Right atrium auricular region (tissue), 2 donors: ENCODE data around the gene NUBPL. TPM values are rescaled to one million over a fixed set of nuclear protein-coding genes. Genes with fewer than 3 reads are reported as not detected.
"Not testable (repeated sequence)": the region's sequence is repeated elsewhere in the genome, so short reads cannot be mapped to it uniquely, and the experiment has no call there.

ENCODE experiments used
- DNase-seq: peaks from one replicate; pipeline ENCODE4 v3.0.0-alpha.2; 2019; ENCODE audit warnings: low spot score
- H3K27ac ChIP-seq, 2 donors: fragments of 200-600 bp; sonication (generic); 1 replicate in 1 of 2; 2 replicates in 1 of 2; pipeline ENCODE4 v1.5.1; 2016 to 2019
- H3K27me3 ChIP-seq, 2 donors: fragments of 200-600 bp; sonication (generic); one replicate each; pipeline versions ENCODE4 v1.5.1 to v1.6.0; 2017 to 2019
- H3K36me3 ChIP-seq: fragments of 200-600 bp; sonication (generic); one replicate; pipeline ENCODE4 v1.5.1; 2016
- H3K4me1 ChIP-seq, 2 donors: fragments of 200-600 bp; sonication (generic); one replicate each; pipeline versions ENCODE4 v1.5.1 to v1.6.0; 2017 to 2019
- H3K4me3 ChIP-seq, 2 donors: fragments of 200-600 bp; sonication (generic); 1 replicate in 1 of 2; 2 replicates in 1 of 2; pipeline ENCODE4 v1.5.1; 2017 to 2019; ENCODE audit warnings: mild to moderate bottlenecking in 1 of 2, moderate library complexity in 1 of 2
- H3K9me3 ChIP-seq, 2 donors: fragments of 200-600 bp; sonication (generic); one replicate each; pipeline ENCODE4 v1.5.1; 2019
- CTCF ChIP-seq, 2 donors: fragments of 200-600 bp; sonication (generic); IDR thresholded peaks; one replicate each; pipeline ENCODE4 v1.5.1; 2019; ENCODE audit warnings: antibody characterized with exemption in 2 of 2
- total RNA-seq, 2 donors: library from RNA; depleted of rRNA; stranded (reverse); fragments of >200 nt; gene quantifications; one replicate each; pipeline ENCODE4 v1.1.0, GENCODE V29; 2016

NUBPL gene
- total RNA-seq, 2 donors from 2014 or later, result 10.7 to 17.8 TPM

GRCh38 chr14:31802838-31803237, 241.6 kb downstream of the NUBPL start:
- H3K36me3 ChIP-seq, result no peaks in the 10 kb centered on the region
- no peak overlapping the region for H3K27ac ChIP-seq
- no peaks in the 10 kb centered on the region for H3K4me1 ChIP-seq
- H3K27me3 ChIP-seq, result no peaks in the 10 kb centered on the region
- H3K9me3 ChIP-seq, result peaks cover 0 to 6% of the 10 kb centered on the region in 2 donors
- H3K4me3 ChIP-seq, result no peak overlapping the region
- no peak for DNase-seq
- TF ChIP-seq CTCF (IDR thresholded peaks at IDR 0.05), result no peak

- Histone ChIP-seq H3K27me3 (no peaks in the 10 kb centered on the region), H3K4me1 (no peaks in the 10 kb centered on the region), H3K27ac (no peak overlapping the region), H3K36me3 (no peaks in the 10 kb centered on the region), H3K4me3 (no peak overlapping the region), H3K9me3 (peaks cover 0 to 15% of the 10 kb centered on the region in 2 donors)
- TF ChIP-seq CTCF (IDR thresholded peaks at IDR 0.05), result no peak
- no peak for DNase-seq
Measured at GRCh38 chr14:31806249-31806648, 245.0 kb downstream of the NUBPL start.

- H3K27ac ChIP-seq, H3K36me3 ChIP-seq, H3K27me3 ChIP-seq, H3K4me3 ChIP-seq, DNase-seq, H3K4me1 ChIP-seq: not testable (repeated sequence)
- H3K9me3 ChIP-seq, result peaks cover 0 to 16% of the 10 kb centered on the region in 2 donors
Measured at GRCh38 chr14:31811693-31812628, 250.8 kb downstream of the NUBPL start.

GRCh38 chr14:31813724-31814490, 252.7 kb downstream of the NUBPL start:
- not testable (repeated sequence) for H3K27ac ChIP-seq, H3K27me3 ChIP-seq, H3K36me3 ChIP-seq, DNase-seq, H3K4me1 ChIP-seq, H3K4me3 ChIP-seq
- peaks cover 0 to 16% of the 10 kb centered on the region in 2 donors for H3K9me3 ChIP-seq

GRCh38 chr14:31819281-31819680, 258.1 kb downstream of the NUBPL start:
- TF ChIP-seq CTCF (IDR thresholded peaks at IDR 0.05), result no peak
- Histone ChIP-seq H3K9me3 (no peaks in the 10 kb centered on the region), H3K27ac (no peak overlapping the region), H3K27me3 (no peaks in the 10 kb centered on the region), H3K4me3 (no peak overlapping the region), H3K36me3 (no peaks in the 10 kb centered on the region), H3K4me1 (peaks cover 0 to 4% of the 10 kb centered on the region in 2 donors)
- DNase-seq, result no peak

GRCh38 chr14:31825459-31825858, 264.3 kb downstream of the NUBPL start:
- H3K9me3 ChIP-seq, result no peaks in the 10 kb centered on the region

More at GRCh38 chr14:31825459-31825858, 264.3 kb downstream of the NUBPL start:
- H3K36me3 ChIP-seq, result no peaks in the 10 kb centered on the region
- no peak overlapping the region for H3K4me3 ChIP-seq
- DNase-seq, result no peak
- no peak overlapping the region for H3K27ac ChIP-seq
- H3K27me3 ChIP-seq, result no peaks in the 10 kb centered on the region
- TF ChIP-seq CTCF (IDR thresholded peaks at IDR 0.05), result no peak
- H3K4me1 ChIP-seq, result peaks cover 0 to 7% of the 10 kb centered on the region in 2 donors
